ENCODE measurements around the gene BATF.
"Not testable (repeated sequence)": the region's sequence is repeated elsewhere in the genome, so short reads cannot be mapped to it uniquely, and the experiment has no call there.

The BATF gene, protein sequence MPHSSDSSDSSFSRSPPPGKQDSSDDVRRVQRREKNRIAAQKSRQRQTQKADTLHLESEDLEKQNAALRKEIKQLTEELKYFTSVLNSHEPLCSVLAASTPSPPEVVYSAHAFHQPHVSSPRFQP

DNA sequence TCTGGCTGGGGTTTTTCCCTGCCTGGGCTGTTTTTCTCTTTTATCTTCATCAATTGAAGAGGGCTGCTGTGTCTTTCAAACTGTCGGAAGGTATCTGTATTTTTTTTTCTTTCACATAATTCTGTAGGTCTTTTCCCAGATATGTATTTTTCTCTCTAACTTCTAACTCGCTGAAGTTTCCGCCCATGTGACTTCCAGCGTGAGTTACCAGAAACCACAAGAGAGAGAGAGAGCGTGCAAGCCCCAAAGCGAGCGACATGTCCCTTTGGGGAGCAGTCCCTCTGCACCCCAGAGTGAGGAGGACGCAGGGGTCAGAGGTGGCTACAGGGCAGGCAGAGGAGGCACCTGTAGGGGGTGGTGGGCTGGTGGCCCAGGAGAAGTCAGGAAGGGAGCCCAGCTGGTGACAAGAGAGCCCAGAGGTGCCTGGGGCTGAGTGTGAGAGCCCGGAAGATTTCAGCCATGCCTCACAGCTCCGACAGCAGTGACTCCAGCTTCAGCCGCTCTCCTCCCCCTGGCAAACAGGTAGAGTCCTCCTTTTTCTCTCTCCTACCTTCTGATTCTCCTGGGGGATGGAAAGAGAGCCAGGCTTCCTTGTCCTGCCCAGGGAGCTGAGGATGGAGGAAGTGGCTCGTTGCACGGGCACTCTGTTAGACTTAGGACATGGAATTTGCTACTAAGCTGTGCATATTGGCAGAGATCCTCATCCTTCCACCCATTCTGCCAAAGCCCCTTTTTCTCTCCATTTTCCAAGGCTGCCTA lies at the start of gene BATF:
TSS of gene BATF (plus strand) at position 246 of the 759 bp plus-strand sequence. CDS start at position 460, 214 bp downstream.
- DNase-seq (ENCODE audit: low read depth) = no peak
- H3K4me3 ChIP-seq (ENCODE audit: low read depth, low read length) = no peak within 1 kb of the TSS

DNA sequence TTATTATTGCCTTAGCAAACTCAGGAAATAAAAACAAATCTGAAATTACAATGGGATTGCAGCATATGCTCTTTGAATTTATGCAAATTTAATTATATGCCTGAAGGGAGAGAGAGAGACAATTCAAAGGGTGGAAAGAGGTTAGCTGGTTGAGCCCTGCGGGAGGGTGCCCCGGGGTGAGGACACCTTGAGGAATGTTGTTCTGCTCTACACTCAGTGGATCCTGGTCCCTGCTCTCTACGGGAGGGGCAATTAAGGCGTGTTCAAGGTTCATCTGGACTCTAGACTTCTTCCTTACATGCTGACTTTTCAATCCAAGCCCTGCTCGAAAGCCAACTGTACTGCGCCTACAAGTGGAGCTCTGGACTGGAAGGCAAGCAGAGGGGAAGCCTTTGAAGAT lies 48.1 kb upstream of the BATF start:
- DNase-seq (ENCODE audit: low read depth); H3K4me3 ChIP-seq (ENCODE audit: low read depth, low read length): not testable (repeated sequence)

More for the DNA sequence above, at the start of gene BATF:
- TF ChIP-seq, protein P1, sequence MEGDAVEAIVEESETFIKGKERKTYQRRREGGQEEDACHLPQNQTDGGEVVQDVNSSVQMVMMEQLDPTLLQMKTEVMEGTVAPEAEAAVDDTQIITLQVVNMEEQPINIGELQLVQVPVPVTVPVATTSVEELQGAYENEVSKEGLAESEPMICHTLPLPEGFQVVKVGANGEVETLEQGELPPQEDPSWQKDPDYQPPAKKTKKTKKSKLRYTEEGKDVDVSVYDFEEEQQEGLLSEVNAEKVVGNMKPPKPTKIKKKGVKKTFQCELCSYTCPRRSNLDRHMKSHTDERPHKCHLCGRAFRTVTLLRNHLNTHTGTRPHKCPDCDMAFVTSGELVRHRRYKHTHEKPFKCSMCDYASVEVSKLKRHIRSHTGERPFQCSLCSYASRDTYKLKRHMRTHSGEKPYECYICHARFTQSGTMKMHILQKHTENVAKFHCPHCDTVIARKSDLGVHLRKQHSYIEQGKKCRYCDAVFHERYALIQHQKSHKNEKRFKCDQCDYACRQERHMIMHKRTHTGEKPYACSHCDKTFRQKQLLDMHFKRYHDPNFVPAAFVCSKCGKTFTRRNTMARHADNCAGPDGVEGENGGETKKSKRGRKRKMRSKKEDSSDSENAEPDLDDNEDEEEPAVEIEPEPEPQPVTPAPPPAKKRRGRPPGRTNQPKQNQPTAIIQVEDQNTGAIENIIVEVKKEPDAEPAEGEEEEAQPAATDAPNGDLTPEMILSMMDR (IDR thresholded peaks at IDR 0.05; ENCODE audit: control insufficient read depth, extremely low read depth, insufficient read depth) = no peak

DNA sequence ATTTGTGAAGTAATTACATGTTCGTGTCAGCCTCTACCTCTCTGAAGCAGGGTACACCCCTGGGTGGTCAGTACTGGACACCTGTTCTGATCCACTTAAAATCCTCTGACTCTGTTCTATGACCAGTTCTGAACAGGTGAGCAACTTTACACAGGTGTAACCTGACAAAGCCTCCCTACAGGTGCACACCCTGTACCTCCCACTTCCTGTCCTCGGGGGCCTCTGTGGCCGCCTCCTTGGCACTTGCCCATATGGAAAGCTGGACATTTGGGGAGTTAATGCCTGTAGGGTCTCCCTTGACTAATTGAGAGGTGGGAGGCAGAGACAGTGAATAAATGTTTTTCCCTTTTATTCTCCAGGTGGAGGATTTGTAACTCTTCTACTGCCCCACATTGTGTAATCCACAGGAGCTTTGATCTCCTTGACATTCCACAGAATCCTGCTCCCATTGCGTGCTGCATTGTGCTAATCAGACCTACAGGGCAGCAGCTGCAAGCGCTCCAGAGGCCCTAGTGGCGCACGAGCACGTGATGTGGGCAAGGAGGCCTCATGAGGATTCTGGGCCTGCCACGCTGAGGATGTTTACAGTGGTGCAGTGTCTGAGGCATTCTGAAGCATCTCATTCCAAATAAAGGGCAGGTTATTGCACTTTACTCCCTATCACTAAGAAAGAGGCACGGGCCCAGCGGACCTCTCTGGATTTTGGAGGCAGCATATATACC lies 45.8 kb upstream of the BATF start:
- TF ChIP-seq, protein P1 (IDR thresholded peaks at IDR 0.05; ENCODE audit: control insufficient read depth, extremely low read depth, insufficient read depth) = no peak
- H3K4me3 ChIP-seq (ENCODE audit: low read depth, low read length) = no peak overlapping the region
- no peak for DNase-seq (ENCODE audit: low read depth)

DNA sequence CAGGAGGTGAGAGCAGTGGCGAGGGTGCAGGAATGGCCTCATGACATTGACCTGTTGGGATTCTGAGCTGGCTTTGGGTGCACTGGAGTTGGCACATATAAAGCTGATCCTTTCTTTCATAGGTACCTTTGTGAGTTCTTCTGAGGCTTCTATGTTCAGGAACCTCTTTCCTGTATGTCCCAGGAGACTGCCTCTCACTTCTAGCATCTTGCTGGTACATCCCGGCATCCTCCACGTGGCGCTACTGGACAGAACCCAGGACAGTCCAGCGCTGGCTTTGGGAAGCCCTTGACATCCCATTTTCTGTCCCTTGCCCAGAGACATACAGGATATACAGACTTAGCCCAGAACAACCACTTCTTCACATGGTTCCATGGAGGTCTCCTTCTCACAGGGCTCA lies 44.4 kb upstream of the BATF start:
- no peak for DNase-seq (ENCODE audit: low read depth)
- TF ChIP-seq, protein P1 (IDR thresholded peaks at IDR 0.05; ENCODE audit: control insufficient read depth, extremely low read depth, insufficient read depth) = no peak
- no peak overlapping the region for H3K4me3 ChIP-seq (ENCODE audit: low read depth, low read length)

DNA sequence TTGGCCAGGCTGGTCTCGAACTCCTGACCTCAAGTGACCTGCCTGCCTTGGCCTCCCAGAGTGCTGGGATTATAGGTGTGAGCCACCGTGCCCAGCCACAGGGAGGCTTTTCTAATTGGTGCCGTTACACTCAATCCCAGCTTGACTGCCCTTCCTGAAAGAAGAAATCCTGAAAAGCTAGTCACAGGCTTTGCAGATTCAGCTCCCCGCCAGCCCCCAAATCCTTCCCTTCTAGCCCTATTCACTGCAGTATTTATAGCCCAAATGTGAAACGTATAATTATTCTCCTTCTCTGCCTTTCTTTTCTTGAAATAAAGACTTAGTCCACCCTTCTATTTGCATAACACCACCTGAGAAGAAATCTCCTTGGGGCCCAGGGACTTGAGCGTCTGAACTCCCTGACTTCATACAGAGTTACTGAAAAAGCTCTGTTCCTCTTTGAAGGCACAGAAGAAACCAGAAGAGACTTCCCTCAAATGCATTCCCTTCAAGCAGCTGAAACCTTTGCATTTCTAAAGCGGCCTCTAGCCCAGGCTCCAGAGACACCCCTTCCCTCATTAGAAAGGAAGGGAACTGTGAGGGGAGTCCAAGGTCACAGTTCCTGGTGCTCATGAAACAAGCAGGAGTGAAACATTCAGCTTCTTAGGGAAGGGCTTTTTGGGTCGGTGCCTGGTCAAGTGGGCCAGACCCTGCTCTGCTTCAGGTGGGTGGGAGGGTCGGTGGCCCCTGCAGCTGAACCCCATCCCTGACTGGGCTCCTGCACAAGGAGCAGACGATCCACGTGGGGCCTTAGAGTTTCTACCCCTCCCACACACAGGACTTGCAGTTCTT lies 42.3 kb upstream of the BATF start:
- TF ChIP-seq, protein P1 (IDR thresholded peaks at IDR 0.05; ENCODE audit: control insufficient read depth, extremely low read depth, insufficient read depth) = no peak
- H3K4me3 ChIP-seq (ENCODE audit: low read depth, low read length) = no peak overlapping the region
- no peak for DNase-seq (ENCODE audit: low read depth)

DNA sequence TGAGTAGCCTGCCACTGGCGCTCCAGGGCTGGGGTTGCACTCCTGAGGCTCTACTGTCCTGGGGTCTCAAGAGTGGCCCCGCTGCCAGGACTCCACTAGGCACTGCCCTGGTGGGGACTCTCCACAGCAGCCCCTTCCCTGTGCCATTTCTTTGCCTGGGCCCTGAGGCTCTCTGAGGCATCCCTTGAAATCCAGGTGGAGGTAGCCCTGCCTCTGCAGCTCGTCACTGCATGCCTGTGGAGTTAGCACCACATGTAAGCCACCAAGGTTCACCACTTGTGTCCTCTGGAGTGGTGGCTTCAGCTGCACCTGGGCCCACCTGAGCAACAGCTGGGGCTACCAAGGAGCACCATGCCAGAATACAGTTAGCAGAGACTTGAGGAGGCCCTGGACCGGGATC lies 39.9 kb upstream of the BATF start:
- TF ChIP-seq, protein P1 (IDR thresholded peaks at IDR 0.05; ENCODE audit: control insufficient read depth, extremely low read depth, insufficient read depth) = no peak
- DNase-seq (ENCODE audit: low read depth) = no peak

More for the DNA sequence above, 39.9 kb upstream of the BATF start:
- no peak overlapping the region for H3K4me3 ChIP-seq (ENCODE audit: low read depth, low read length)

Measured in LNCaP clone FGC (cell line).